Activated CD4-positive, alpha-beta T cell treated with anti-CD3 and anti-CD28 coated beads, Interleukin-2, amount 50 U/mL, for 24 hours (primary cell): ENCODE data around the gene ADAMTSL4.
"Not testable (repeated sequence)": the region's sequence is repeated elsewhere in the genome, so short reads cannot be mapped to it uniquely, and the experiment has no call there.

Experiments
- DNase-seq, 2 donors: peaks; one replicate each; pipeline ENCODE4 v3.0.0-alpha.2; 2020; ENCODE audit warnings: low read depth in 1 of 2, low spot score in 1 of 2

ADAMTSL4 gene

DNA sequence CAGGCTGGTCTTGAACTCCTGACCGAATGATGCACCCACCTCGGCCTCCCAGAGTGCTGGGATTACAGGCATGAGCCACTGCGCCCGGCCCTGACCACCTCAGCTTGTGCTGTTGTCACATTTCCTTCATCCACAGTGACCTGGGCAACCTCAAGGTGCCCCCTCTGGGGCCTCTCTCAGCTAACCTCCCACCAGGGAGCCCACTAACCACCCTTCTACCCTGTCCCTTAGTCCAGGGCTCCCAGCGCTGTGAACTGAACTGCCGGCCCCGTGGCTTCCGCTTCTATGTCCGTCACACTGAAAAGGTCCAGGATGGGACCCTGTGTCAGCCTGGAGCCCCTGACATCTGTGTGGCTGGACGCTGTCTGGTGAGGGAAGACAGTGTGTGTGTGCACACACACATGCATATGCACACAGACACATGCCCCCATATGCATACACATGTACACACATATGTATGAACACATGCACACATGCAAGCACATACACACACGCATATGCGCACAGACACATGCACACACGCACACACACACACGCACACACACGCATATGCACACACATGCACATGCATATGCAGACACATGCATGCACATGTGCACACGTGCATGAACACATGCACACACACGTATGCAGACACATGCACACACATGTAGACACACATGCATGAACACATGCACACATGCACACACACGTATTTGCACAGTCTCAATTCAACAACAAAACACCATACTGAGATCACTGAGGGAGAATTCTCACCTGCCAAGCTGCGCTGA, 6.2 kb downstream of the ADAMTSL4 start:
- DNase-seq: no peak

DNA sequence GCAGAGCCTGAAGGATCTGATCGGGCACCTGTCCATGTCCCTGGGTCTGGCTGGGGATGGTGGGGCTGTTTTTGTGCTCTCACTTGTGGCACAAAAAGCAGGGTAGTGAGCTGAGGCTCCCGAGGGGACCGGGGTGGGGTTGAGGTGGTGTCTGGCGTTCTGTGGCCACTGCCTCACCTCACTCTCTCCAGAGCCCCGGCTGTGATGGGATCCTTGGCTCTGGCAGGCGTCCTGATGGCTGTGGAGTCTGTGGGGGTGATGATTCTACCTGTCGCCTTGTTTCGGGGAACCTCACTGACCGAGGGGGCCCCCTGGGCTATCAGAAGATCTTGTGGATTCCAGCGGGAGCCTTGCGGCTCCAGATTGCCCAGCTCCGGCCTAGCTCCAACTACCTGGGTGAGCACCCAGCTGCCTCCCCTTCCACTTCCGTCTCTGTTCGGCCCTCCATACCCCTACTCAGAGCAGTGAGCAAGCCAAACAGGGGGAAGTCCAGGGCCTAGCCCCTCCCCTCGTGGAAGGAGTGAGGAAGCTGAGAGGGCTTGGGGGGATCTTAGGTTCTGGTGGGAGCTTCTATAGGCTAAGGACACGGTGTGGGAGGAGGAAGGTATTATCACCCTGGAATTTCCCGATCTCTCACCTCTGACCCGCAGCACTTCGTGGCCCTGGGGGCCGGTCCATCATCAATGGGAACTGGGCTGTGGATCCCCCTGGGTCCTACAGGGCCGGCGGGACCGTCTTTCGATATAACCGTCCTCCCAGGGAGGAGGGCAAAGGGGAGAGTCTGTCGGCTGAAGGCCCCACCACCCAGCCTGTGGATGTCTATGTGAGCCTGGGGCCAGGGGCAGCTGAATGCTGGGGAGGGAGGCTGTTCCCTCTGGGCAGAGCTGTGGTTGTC, 7.0 kb downstream of the ADAMTSL4 start:
- no peak for DNase-seq

DNA sequence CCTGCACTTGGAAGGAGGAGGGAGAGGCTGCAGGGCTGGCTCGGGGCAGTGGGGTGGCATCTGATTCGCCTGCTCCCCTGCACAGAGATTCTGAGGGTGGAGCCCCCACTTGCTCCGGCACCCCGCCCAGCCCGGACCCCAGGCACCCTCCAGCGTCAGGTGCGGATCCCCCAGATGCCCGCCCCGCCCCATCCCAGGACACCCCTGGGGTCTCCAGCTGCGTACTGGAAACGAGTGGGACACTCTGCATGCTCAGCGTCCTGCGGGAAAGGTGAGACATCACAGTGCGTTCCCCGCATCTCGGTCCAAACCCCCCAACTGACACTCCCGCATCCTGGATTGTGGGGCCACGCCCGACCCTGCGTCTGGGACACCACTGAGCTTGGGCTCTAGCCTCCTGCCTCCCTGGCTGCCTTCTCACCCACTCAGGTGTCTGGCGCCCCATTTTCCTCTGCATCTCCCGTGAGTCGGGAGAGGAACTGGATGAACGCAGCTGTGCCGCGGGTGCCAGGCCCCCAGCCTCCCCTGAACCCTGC, 7.9 kb downstream of the ADAMTSL4 start:
- no peak for DNase-seq

DNA sequence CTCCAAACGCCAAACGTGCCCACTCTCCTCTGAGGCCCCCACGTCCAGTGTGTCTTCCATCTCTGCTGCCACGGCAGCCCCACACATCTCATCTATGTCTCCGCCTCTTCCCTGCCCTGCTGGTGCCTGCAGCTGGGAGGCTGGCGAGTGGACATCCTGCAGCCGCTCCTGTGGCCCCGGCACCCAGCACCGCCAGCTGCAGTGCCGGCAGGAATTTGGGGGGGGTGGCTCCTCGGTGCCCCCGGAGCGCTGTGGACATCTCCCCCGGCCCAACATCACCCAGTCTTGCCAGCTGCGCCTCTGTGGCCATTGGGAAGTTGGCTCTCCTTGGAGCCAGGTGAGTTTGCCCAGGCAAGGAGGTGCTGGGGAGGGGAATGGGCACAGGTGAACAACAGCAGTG, 8.6 kb downstream of the ADAMTSL4 start:
- DNase-seq: no peak

DNA sequence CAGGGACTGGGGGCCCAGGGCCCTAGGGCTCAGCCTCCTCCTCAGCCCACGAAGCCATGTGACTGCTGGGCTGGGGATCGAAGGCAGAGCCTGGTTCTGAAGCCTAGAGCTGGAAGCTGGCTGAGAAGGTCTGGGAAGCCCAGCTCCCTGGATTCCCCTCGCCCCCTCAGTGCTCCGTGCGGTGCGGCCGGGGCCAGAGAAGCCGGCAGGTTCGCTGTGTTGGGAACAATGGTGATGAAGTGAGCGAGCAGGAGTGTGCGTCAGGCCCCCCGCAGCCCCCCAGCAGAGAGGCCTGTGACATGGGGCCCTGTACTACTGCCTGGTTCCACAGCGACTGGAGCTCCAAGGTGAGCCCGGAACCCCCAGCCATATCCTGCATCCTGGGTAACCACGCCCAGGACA, 9.1 kb downstream of the ADAMTSL4 start:
- DNase-seq: no peak

DNA sequence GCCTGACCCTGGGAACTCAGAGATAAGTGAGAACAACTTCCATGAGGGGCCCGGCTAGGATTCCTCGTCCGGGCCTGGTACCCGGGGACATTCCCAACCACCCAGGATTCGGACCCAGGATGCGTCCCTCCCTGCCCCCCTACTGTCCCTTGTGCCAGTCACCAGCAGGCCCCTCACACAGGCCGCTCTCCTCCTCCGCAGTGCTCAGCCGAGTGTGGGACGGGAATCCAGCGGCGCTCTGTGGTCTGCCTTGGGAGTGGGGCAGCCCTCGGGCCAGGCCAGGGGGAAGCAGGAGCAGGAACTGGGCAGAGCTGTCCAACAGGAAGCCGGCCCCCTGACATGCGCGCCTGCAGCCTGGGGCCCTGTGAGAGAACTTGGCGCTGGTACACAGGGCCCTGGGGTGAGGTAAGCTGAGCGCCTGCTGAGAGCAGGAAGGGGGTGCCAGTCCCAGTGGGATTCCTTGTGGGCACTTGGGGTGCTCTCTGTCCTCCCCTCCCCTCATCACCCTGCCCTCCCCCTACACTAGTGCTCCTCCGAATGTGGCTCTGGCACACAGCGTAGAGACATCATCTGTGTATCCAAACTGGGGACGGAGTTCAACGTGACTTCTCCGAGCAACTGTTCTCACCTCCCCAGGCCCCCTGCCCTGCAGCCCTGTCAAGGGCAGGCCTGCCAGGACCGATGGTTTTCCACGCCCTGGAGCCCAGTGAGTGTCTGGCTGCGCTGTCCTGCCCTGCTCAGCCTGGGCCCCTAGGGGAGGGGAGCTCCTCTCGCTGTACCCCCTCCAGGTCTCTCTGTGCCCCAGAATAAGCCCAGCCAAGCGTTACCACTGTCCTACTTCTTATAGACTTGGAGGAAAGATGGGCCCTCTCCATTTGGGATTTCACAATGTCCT, 9.8 kb downstream of the ADAMTSL4 start:
- DNase-seq: no peak

DNA sequence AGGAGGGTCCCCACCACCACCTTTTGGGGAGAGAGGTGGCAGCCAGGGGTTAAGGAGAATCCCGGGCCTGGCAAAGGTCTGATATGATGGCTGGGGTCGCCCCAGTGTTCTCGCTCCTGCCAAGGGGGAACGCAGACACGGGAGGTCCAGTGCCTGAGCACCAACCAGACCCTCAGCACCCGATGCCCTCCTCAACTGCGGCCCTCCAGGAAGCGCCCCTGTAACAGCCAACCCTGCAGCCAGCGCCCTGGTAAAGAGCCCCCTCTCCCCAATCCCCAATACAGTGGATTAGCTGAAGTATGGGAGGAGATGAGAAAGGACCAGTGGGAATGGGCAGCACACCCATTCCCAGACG, 10.4 kb downstream of the ADAMTSL4 start:
- no peak for DNase-seq

DNA sequence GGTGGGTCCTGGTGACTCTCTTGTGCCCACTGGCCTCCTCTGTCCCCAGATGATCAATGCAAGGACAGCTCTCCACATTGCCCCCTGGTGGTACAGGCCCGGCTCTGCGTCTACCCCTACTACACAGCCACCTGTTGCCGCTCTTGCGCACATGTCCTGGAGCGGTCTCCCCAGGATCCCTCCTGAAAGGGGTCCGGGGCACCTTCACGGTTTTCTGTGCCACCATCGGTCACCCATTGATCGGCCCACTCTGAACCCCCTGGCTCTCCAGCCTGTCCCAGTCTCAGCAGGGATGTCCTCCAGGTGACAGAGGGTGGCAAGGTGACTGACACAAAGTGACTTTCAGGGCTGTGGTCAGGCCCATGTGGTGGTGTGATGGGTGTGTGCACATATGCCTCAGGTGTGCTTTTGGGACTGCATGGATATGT, 10.8 kb downstream of the ADAMTSL4 start:
- peak in 1 of 2 donors; percentile 68 for DNase-seq

DNA sequence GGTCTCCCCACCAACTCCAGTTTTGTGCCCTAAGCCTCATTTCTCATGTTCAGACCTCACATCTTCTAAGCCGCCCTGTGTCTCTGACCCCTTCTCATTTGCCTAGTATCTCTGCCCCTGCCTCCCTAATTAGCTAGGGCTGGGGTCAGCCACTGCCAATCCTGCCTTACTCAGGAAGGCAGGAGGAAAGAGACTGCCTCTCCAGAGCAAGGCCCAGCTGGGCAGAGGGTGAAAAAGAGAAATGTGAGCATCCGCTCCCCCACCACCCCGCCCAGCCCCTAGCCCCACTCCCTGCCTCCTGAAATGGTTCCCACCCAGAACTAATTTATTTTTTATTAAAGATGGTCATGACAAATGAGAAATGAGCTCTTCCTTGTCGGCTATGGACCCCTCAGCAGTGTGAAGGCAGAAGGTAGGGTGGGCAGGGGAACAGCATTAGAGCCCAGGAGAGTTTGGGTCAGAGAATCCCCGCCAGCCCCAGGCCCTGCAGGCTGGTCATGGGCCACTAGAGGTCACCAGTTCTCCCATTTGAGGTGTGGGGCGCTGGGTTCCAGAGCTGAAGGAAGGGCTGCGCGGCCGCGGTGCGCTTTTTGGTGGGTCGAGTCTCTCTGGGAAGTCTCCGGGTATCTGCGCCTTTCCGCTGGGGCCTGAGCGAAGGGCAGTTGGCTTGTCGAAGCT, 11.5 kb downstream of the ADAMTSL4 start:
- DNase-seq: peak; percentile 63 to 80

DNA sequence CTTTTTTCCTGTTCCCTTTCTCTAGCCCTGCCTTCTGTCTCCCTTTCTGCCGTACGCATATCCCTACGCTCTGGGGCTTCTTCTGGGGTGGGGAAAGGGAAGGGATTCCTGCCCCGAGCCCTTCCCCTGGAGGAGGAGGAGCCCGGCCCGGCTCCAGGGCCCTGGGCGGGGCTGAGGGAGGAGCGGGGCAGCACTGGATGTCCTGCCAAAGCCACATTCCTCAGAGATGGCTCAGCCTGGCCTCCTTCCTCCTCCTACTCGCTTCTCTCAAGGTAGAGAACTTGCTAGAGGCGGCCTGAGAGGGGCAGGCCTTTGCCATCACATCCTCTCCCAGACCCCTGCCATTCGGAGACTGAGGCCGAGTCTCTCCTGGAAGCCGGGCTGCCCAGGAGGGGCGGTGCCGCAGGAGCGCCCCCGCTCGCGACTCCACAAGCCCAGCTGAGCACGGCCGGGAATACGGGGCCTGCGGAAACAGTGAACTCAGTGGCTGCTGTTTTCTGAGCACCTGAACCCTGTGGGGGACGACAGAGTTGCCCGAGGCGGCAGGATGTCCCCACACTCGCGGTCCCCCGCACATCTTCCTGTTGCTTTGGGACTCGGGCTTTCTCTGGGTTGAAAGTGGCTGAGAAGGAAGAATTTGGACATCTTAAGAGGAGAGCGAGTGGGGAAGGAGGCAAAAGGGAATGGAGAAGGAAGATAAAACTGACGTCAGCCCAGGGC, 12.2 kb downstream of the ADAMTSL4 start:
- peak in 1 of 2 donors; percentile 45 for DNase-seq

DNA sequence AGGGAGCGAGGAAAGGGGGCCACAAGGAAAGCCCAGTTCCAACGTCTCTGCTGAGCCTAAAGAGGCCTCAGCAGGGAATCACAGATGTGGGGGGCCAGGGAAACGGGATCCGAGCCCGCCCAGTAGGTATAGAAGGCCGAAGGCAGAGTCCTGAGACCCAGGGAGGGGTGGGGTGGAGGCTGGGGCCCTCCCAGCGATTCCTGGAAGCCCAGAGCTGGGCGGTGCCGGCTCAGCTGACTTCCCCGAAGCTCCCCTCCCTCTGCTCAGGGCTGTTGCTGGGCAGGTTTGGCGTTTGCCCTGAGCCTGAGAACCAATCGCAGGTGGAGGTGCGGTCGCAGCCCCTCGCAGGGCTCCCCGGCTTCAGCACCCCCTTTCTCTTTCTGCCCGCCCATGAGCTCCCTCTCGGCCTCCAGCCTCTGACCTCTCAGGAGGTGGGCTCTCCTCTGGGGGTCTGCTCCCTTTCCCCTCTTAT, 12.8 kb downstream of the ADAMTSL4 start:
- DNase-seq: peak; percentile 71 to 80

DNA sequence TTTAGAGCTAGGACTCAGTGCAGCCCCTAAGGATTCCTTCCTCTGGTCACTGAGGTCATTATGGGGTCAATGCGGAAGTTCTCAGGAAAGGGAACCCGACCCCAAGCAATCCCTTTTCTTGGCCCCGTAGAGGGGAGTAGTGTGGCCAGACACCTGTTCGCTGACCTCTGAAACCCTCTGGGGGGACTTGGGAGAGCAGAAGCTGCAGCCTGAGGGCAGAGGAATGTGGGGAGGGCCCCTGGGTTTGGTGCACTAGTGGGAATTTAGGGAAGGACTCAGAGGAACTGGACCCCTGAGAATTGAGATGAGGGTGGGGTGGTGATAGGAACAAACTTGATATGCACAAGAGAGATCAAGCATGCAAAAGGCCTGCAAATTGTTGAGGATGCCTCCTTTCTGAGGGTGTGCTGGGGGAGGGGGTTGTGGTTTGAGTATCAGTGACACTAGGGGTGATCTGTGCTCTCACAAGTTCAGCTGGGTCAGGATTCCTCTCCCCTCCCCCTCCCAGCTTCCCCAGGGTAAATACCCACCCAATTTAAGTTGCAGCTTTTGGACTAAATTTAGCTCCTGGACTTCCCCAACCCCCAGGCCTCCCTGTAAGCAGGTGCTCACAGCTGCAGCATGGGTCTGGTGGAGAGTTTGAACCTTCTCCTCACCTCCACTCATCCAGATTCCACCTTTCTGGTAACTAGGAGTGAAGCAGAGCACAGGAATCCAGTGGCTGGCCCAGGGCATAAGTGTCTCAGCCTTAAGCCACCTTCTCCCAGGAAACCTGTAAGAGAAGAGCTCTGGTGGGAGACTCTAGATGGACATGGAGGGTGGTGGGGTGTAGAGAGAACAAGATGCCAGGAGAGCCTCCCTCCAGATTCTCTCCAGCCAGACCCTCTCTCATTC, 13.5 kb downstream of the ADAMTSL4 start:
- peak in 1 of 2 donors; percentile 79 for DNase-seq

DNA sequence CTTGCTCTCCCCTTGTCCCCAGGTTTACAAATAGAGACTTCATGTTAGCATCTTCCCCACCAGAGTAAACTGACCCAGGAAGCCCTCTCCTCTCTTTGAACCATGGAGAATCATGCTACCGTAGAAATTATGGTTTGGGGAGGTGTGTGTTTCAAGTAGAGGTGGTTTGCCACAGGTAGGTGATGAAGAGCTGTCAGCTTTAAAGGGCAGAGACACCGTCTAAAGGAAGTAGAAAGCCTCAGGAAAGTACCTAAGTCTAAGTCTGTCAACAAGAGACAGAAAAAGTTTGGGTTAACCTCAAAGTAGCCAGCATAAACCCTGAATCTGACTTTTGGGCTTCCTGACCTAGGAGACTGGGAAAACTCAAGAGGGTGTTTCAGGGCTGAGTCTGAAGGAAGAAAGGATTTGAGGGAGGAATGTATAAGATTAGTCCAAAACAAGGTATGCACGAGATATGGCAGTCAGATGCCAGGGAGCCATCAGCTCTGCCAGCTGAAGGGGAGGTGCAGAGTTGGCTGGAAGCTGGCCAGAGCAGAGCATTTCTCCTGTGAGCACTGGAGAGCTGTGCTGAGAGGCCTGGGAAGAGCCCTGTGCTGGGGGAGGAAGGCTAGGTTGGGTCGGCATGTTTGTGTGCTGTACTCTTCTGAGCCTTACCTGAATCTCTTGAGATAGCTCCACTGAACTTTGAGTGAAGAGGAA, 14.3 kb downstream of the ADAMTSL4 start:
- DNase-seq: no peak

DNA sequence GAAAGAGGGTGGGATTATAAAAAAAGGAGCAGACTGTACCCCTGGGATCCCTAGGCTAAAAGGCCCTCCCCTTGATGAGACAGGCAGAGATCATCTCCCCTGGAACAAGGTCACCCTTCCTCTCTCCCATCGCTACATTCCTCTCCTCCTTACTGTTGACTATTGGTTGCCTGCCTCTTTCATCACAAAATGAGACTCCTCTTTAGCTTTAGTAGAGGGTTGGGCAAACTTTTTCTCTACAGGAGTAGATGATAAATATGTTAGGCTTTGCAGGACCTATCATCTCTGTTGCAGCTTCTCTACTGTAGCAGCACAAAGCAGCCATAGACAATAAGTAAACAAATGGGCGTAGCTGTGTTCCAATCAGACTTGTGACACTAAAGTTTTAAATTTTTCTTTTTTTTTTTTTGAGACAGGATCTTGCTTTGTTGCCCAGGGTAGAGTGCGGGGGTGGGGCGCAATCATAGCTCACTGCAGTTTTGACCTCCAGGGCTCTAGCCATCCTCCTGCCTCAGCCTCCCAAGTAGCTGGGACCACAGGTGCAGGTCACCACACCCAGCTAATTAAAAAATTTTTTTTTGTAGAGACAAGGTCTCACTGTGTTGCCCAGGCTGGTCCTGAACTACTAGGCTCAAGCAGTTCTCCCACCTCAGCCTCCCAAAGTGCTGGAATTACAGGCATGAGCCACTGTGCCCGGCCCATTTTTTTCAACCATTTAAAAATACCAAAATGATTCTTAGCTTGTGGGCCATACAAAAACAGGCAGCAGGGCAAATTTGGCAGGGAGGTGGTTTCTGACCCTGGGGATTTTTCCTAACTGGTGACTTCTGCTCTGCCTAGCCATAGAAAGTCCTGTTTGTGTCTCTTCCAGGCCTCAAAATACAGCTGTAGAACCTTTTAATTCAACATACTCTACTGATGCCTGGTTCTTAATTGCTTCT, 15.1 kb downstream of the ADAMTSL4 start:
- DNase-seq: no peak

DNA sequence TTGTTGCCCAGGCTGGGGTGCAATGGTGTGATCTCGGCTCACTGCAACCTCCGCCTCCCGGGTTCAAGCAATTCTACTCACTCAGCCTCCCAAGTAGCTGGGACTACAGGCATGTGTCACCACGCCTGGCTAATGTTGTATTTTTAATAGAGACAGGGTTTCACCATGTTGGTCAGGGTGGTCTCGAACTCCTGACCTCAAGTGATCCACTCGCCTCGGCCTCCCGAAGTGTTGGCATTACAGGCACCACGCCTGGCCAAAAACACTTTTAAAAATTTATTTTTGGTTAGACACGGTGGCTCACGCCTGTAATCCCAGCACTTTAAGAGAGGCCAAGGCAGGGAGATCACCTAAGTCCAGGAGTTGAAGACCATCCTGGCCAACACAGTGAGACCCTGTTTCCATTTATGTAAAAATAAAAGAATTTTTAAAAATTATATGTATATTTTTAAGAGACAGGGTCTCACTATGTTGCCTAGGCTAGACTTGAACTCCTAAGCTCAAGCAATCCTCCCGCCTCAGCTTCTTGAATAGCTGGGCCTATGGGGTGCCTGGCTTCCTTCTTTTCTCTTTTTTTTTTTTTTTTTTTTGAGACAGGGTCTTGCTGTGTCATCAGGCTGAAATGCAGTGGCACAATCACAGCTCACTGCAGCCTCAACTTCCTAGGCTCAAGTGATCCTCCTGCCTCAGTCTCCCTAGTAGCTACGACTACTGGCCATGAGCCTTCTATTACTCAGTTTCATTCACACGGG, 16.2 kb downstream of the ADAMTSL4 start:
- DNase-seq: not testable (repeated sequence)
